Cardiac fibroblast (primary cell): ENCODE results near the gene LRRC40.
A peak's percentile ranks its signal among the peaks of the same experiment; 100 is the strongest.

ENCODE experiments used
- DNase-seq, 2 donors: peaks; one replicate each; pipeline versions ENCODE4 v3.0.0 to v3.0.0-alpha.2; 2010; ENCODE audit warnings: low read depth in 2 of 2
- H3K4me3 ChIP-seq, 2 donors: replicated peaks in 1 of 2; 1 replicate in 1 of 2; 2 replicates in 1 of 2; pipeline ENCODE4 v1.5.1; 2011; ENCODE audit warnings: low read depth in 2 of 2, low read length in 2 of 2, mild to moderate bottlenecking in 2 of 2, moderate library complexity in 1 of 2
- TF ChIP-seq, protein P1 (sequence below): IDR thresholded peaks from one replicate; pipeline ENCODE4 v1.5.1; 2011; ENCODE audit warnings: low read depth, mild to moderate bottlenecking, low read length, inconsistent platforms

Gene LRRC40

DNA sequence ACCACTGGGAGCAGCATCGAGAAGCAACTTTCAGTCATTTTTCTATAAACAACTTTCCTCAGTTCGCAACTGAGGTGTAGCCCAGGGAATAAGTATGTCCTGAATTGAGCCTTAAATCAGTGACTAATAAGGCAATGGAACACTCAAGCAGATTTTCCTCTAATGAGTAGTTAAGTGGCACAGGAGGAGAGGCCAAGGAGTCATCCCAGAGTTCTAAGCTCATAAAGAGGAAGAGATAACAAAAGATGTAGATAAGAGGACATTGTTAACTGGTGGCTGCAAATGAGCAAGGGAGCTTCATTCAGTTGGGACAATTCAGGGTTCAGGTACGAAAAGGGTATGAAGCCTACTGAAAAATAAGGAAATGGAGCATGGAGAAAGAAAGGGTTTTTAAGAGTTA lies 64.5 kb downstream of the LRRC40 start:
- TF ChIP-seq, protein P1, sequence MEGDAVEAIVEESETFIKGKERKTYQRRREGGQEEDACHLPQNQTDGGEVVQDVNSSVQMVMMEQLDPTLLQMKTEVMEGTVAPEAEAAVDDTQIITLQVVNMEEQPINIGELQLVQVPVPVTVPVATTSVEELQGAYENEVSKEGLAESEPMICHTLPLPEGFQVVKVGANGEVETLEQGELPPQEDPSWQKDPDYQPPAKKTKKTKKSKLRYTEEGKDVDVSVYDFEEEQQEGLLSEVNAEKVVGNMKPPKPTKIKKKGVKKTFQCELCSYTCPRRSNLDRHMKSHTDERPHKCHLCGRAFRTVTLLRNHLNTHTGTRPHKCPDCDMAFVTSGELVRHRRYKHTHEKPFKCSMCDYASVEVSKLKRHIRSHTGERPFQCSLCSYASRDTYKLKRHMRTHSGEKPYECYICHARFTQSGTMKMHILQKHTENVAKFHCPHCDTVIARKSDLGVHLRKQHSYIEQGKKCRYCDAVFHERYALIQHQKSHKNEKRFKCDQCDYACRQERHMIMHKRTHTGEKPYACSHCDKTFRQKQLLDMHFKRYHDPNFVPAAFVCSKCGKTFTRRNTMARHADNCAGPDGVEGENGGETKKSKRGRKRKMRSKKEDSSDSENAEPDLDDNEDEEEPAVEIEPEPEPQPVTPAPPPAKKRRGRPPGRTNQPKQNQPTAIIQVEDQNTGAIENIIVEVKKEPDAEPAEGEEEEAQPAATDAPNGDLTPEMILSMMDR = no peak
- peak in 1 of 2 donors; percentile 20 for DNase-seq
- no peak overlapping the region for H3K4me3 ChIP-seq

GRCh38 chr1:70140343-70140742 lies 65.0 kb downstream of the LRRC40 start:
- no peak overlapping the region for H3K4me3 ChIP-seq
- peak; percentile 75 to 93 for DNase-seq
- TF ChIP-seq, protein P1 = no peak

DNA sequence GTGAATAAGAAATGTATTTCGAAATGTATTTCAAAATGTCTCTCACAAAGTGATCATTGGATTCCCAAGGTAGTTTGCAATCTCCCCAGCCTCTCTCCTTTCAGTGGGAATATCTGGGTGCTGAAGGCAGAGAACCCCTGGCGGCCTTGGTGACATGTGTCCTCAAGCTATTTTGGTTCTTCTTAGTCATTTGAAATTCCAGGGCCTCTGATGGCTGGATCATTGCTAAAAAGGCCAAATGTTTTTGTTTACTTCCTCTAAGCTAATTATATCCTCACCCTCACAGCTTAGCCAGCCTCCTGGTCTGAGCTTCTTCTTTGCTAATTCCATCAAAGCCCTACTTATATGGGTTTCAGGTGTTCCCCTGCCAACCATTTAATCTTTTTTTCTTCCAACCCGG lies 71.2 kb downstream of the LRRC40 start:
- peak in 1 of 2 donors; percentile 7 for DNase-seq
- H3K4me3 ChIP-seq = no peak overlapping the region
- TF ChIP-seq, protein P1 = no peak

DNA sequence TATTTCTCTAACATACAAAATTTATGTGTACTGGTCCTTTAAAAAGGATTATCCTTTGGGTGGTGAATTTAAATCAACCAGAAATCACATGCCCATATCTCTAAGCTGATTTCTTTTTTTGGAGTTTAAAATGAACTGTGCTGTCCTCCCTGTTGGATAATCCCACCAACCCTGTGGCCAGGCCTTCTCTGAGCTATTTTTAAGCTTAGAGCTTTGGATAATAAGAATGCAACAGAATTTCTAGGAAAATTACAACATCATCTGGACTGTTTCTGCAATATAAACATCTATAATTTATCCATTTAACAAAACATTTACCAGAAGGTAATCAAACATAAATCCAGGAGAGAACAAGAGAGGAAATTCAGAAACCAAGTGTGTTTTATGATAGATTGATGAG lies 88.3 kb downstream of the LRRC40 start:
- no peak overlapping the region for H3K4me3 ChIP-seq
- TF ChIP-seq, protein P1 = no peak
- DNase-seq = no peak

DNA sequence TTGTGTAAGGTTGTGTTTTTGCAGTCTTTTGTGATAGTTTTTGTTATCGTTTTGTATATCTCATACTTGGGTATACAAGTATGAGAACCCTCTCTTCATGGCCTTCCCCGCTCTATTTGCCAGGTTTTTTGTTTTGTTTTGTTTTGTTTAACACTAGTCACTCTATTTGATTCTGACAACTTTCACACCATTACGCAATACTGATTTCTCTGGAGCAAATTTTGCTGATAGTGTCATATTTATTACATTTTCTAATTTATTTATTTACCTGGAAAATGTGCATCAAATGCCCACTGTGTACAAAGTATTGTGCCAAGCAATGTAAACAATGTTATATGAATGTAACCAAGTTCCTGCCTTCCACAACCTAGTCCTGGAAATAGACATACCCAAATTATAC lies 90.1 kb downstream of the LRRC40 start:
- TF ChIP-seq, protein P1 = no peak
- H3K4me3 ChIP-seq = no peak overlapping the region
- DNase-seq = no peak

- TF ChIP-seq, protein P1 = no peak
- no peak for DNase-seq
- H3K4me3 ChIP-seq = no peak overlapping the region
Observed at GRCh38 chr1:70112838-70113237, 92.5 kb downstream of the LRRC40 start.

DNA sequence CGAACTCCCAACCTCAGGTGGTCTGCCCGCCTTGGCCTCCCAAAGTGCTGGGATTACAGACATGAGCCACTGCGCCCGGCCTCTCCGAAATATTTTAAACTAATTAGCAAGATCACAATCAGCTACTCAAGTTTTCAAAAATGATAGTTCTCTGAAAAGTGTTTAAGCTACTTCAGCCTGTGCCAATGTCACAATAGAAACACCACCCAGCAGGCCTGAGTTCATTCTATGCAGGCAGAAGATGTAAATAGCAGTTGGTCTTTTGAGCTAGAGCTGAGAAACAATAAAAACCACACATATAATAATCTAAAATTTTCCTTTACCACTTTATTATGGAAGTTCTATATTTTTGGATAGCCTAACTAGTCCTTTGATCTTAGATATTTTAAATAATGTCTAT lies 96.1 kb downstream of the LRRC40 start:
- H3K4me3 ChIP-seq = no peak overlapping the region
- no peak for DNase-seq
- TF ChIP-seq, protein P1 = no peak
